GM12891 (cell line): ENCODE results near the gene RAB40AL.

Experiments
- POLR2A ChIP-seq: IDR thresholded peaks from 2 replicates; pipeline ENCODE4 v1.6.1; 2011; ENCODE audit warnings: low read depth, low read length, control low read depth
- POLR2AphosphoS5 ChIP-seq: IDR thresholded peaks from 2 replicates; pipeline ENCODE4 v1.6.1; 2011; ENCODE audit warnings: low read depth, low read length, control low read depth

GRCh38 chrX:102930990-102931756 is 5.9 kb upstream of the RAB40AL start:
- TF ChIP-seq POLR2AphosphoS5 (no peak), POLR2A (no peak)
